Erythroblast (primary cell): Measurements from ENCODE around the gene CUX1.

Experiments
- GATA1 ChIP-seq: IDR thresholded peaks from 2 replicates; pipeline ENCODE4 v1.6.1; 2011; ENCODE audit warnings: low read depth, mild to moderate bottlenecking, control low read depth, low read length, moderate library complexity
- POLR2A ChIP-seq: IDR thresholded peaks from 2 replicates; pipeline ENCODE4 v1.6.1; 2011; ENCODE audit warnings: mild to moderate bottlenecking, low read length

GRCh38 chr7:102101926-102102325 is 284.5 kb downstream of the CUX1 start:
- TF ChIP-seq POLR2A (no peak), GATA1 (no peak)
